H1 (cell line): ENCODE measurements around the gene MPP2. TPM values are rescaled to one million over a fixed set of nuclear protein-coding genes. Genes with fewer than 3 reads are reported as not detected.

ENCODE experiments used
- CTCF ChIA-PET: fragments of 300-600 bp; sonication (Branson Sonifier 250); formaldehyde crosslinking; loops from one replicate; lab custom pipeline; 2021; ENCODE audit not compliant: partially characterized antibody; lab: Charles Lee
- POLR2A ChIA-PET: fragments of 300-600 bp; sonication (Branson Sonifier 250); formaldehyde crosslinking; loops from one replicate; lab custom pipeline; 2021; ENCODE audit warnings: inconsistent platforms; ENCODE audit not compliant: partially characterized antibody; lab: Charles Lee
- DNase-seq, 2 experiments: peaks; one replicate each; pipeline versions ENCODE4 v3.0.0 to v3.0.0-alpha.2; 2010 to 2022; ENCODE audit warnings: low spot score in 2 of 2, low read depth in 1 of 2, mixed read lengths in 1 of 2
- FAIRE-seq: peaks from 2 replicates; lab custom pipeline; 2011; peaks lifted over from hg19 to GRCh38; lab: Jason Lieb, UNC
- H2AFZ ChIP-seq: 2 replicates; pipeline ENCODE4 v1.8.1; 2012; ENCODE audit warnings: low read length, inconsistent platforms
- H2AK5ac ChIP-seq: 2 replicates; pipeline ENCODE4 v1.6.1; 2013; ENCODE audit warnings: low read depth, low read length
- H2BK120ac ChIP-seq: replicated peaks from 2 replicates; pipeline ENCODE3; 2013; ENCODE audit warnings: low read depth, low read length, inconsistent platforms
- H2BK12ac ChIP-seq: 2 replicates; pipeline ENCODE4 v1.6.1; 2013; ENCODE audit warnings: low read depth, low read length
- H2BK15ac ChIP-seq: 2 replicates; pipeline ENCODE4 v1.6.1; 2013; ENCODE audit warnings: low read length
- H2BK20ac ChIP-seq: 2 replicates; pipeline ENCODE4 v1.6.1; 2013; ENCODE audit warnings: low read length
- H2BK5ac ChIP-seq: 2 replicates; pipeline ENCODE4 v1.6.1; 2013; ENCODE audit warnings: low read depth, low read length
- H3K14ac ChIP-seq: 2 replicates; pipeline ENCODE4 v1.6.1; 2013; ENCODE audit warnings: inconsistent platforms; ENCODE audit not compliant: insufficient read length
- H3K18ac ChIP-seq: 2 replicates; pipeline ENCODE4 v1.6.1; 2013; ENCODE audit warnings: low read length; ENCODE audit errors: extremely low read depth
- H3K23ac ChIP-seq: 2 replicates; pipeline ENCODE4 v1.6.1; 2013; ENCODE audit warnings: inconsistent platforms; ENCODE audit not compliant: insufficient read length
- H3K23me2 ChIP-seq: 2 replicates; pipeline ENCODE4 v1.6.1; 2013; ENCODE audit warnings: low read depth, low read length
- H3K27ac ChIP-seq: 2 replicates; pipeline ENCODE4 v1.6.1; 2011; ENCODE audit warnings: low read depth, low read length, inconsistent platforms
- H3K27me3 ChIP-seq, 4 experiments: replicated peaks in 1 of 4; 1 replicate in 1 of 4; 2 replicates in 3 of 4; pipeline versions ENCODE4 v1.6.1 to v1.8.1; 2011 to 2013; ENCODE audit warnings: low read length in 3 of 4, mild to moderate bottlenecking in 3 of 4, inconsistent platforms in 2 of 4, mixed read lengths in 2 of 4, moderate library complexity in 1 of 4; ENCODE audit not compliant: control insufficient read depth in 3 of 4, insufficient read depth in 3 of 4; ENCODE audit errors: extremely low read depth in 1 of 4
- H3K36me3 ChIP-seq, 4 experiments: 2 replicates each; pipeline versions ENCODE4 v1.6.1 to v1.8.1; 2011 to 2013; ENCODE audit warnings: mild to moderate bottlenecking in 4 of 4, low read length in 3 of 4, moderate library complexity in 2 of 4, control low read depth in 1 of 4, inconsistent platforms in 1 of 4; ENCODE audit not compliant: insufficient read depth in 4 of 4, control insufficient read depth in 2 of 4
- H3K4ac ChIP-seq: replicated peaks from 2 replicates; pipeline ENCODE3; 2013; ENCODE audit warnings: low read length, low read depth, mixed read lengths, inconsistent platforms; ENCODE audit not compliant: insufficient read length
- H3K4me1 ChIP-seq, 4 experiments: replicated peaks in 1 of 4; 1 replicate in 1 of 4; 2 replicates in 3 of 4; pipeline versions ENCODE4 v1.6.1 to v1.8.1; 2011 to 2013; ENCODE audit warnings: low read length in 3 of 4, inconsistent platforms in 2 of 4, mixed read lengths in 1 of 4; ENCODE audit not compliant: insufficient read depth in 4 of 4, control insufficient read depth in 3 of 4
- H3K4me2 ChIP-seq, 2 experiments: 2 replicates each; pipeline versions ENCODE4 v1.6.1 to v1.8.1; 2011 to 2013; ENCODE audit warnings: low read depth in 2 of 2, low read length in 2 of 2, control low read depth in 1 of 2, inconsistent platforms in 1 of 2, mild to moderate bottlenecking in 1 of 2; ENCODE audit not compliant: insufficient read depth in 1 of 2
- H3K4me3 ChIP-seq, 4 experiments: fragments of 200-600, 300-600 bp in 1 of 4; sonication (generic), shearing (Covaris generic), sonication (Bioruptor Twin) in 1 of 4; 2 replicates each; pipeline versions ENCODE4 v1.5.1 to v1.8.1; 2011 to 2016; ENCODE audit warnings: low read length in 4 of 4, low read depth in 3 of 4, control low read depth in 2 of 4, inconsistent platforms in 2 of 4, mild to moderate bottlenecking in 2 of 4, mixed read lengths in 1 of 4, moderate library complexity in 1 of 4; ENCODE audit not compliant: insufficient read depth in 2 of 4; ENCODE audit errors: extremely low read depth in 1 of 4
- H3K56ac ChIP-seq: replicated peaks from 2 replicates; pipeline ENCODE3; 2013; ENCODE audit warnings: low read depth, mild to moderate bottlenecking, mixed read lengths, low read length, inconsistent platforms; ENCODE audit not compliant: insufficient read length
- H3K79me1 ChIP-seq: 2 replicates; pipeline ENCODE4 v1.6.1; 2013; ENCODE audit warnings: low read depth, low read length, control low read depth
- H3K79me2 ChIP-seq, 2 experiments: 2 replicates each; pipeline versions ENCODE4 v1.6.1 to v1.8.1; 2012 to 2013; ENCODE audit warnings: low read length in 2 of 2, mild to moderate bottlenecking in 2 of 2, inconsistent platforms in 1 of 2; ENCODE audit not compliant: insufficient read depth in 2 of 2, control insufficient read depth in 1 of 2
- H3K9ac ChIP-seq, 4 experiments: replicated peaks in 1 of 4; 1 replicate in 1 of 4; 2 replicates in 3 of 4; pipeline versions ENCODE4 v1.6.1 to v1.8.1; 2011 to 2013; ENCODE audit warnings: low read depth in 3 of 4, low read length in 3 of 4, control low read depth in 2 of 4, mild to moderate bottlenecking in 2 of 4, moderate library complexity in 2 of 4, inconsistent platforms in 1 of 4; ENCODE audit errors: extremely low read depth in 1 of 4
- H3K9me3 ChIP-seq, 2 experiments: 2 replicates each; pipeline versions ENCODE4 v1.6.1 to v1.8.1; 2012 to 2013; ENCODE audit warnings: mild to moderate bottlenecking in 2 of 2, moderate library complexity in 2 of 2, control low read depth in 1 of 2, inconsistent platforms in 1 of 2, low read depth in 1 of 2, low read length in 1 of 2, mixed read lengths in 1 of 2; ENCODE audit not compliant: insufficient read depth in 2 of 2
- H4K20me1 ChIP-seq, 2 experiments: replicated peaks in 1 of 2; 2 replicates each; pipeline versions ENCODE3 to v1.8.1; 2011 to 2013; ENCODE audit warnings: inconsistent platforms in 2 of 2, low read length in 2 of 2, mild to moderate bottlenecking in 1 of 2; ENCODE audit not compliant: insufficient read depth in 2 of 2, control insufficient read depth in 1 of 2
- H4K5ac ChIP-seq: 2 replicates; pipeline ENCODE4 v1.6.1; 2013; ENCODE audit warnings: low read length, low read depth, mixed read lengths, inconsistent platforms; ENCODE audit not compliant: insufficient read length
- H4K8ac ChIP-seq: 2 replicates; pipeline ENCODE4 v1.8.0; 2013; ENCODE audit warnings: mild to moderate bottlenecking, moderate library complexity, low read length, inconsistent platforms; ENCODE audit not compliant: insufficient read depth; ENCODE audit errors: extremely low read depth
- H4K91ac ChIP-seq: replicated peaks from 2 replicates; pipeline ENCODE3; 2013; ENCODE audit warnings: low read length, mixed read lengths, inconsistent platforms; ENCODE audit not compliant: insufficient read length
- ASH2L ChIP-seq: fragments of 200-600, 300-600 bp; sonication (generic); IDR thresholded peaks from one replicate; pipeline ENCODE4 v1.7.1; 2017; ENCODE audit warnings: low read length
- CHD2 ChIP-seq: IDR thresholded peaks from 2 replicates; pipeline ENCODE4 v1.6.1; 2012; ENCODE audit warnings: low read length, improper control_type of control experiment
- CREB1 ChIP-seq: IDR thresholded peaks from 2 replicates; pipeline ENCODE4 v1.6.1; 2012; ENCODE audit warnings: inconsistent platforms
- EZH2 ChIP-seq: fragments of 200-600 bp; sonication (generic); IDR thresholded peaks from 2 replicates; pipeline ENCODE4 v1.7.1; 2012; ENCODE audit warnings: low read depth, mild to moderate bottlenecking, moderate library complexity, low read length, inconsistent platforms; ENCODE audit not compliant: severe bottlenecking
- KDM4A ChIP-seq: IDR thresholded peaks from one replicate; pipeline ENCODE4 v1.7.1; 2012; ENCODE audit warnings: low read depth, mild to moderate bottlenecking, moderate library complexity, low read length, inconsistent platforms; ENCODE audit not compliant: severe bottlenecking
- PHF8 ChIP-seq: fragments of 200-600 bp; sonication (generic); conservative IDR thresholded peaks from 2 replicates; pipeline ENCODE4 v1.7.1; 2012; ENCODE audit warnings: low read depth, mild to moderate bottlenecking, inconsistent platforms, low read length, moderate library complexity
- POU5F1 ChIP-seq: IDR thresholded peaks from 2 replicates; pipeline ENCODE4 v1.6.1; 2011; ENCODE audit warnings: low read depth, mild to moderate bottlenecking, low read length, moderate library complexity
- RBBP5 ChIP-seq: IDR thresholded peaks from 2 replicates; pipeline ENCODE4 v1.7.1; 2012; ENCODE audit warnings: low read depth, mild to moderate bottlenecking, inconsistent platforms, low read length, moderate library complexity, borderline replicate concordance
- TAF7 ChIP-seq: optimal IDR thresholded peaks from 2 replicates; pipeline ENCODE3; 2011; ENCODE audit warnings: low read depth, mild to moderate bottlenecking, inconsistent platforms, low read length, moderate library complexity, borderline replicate concordance
- TCF12 ChIP-seq: IDR thresholded peaks from 2 replicates; pipeline ENCODE4 v1.6.1; 2011; ENCODE audit warnings: low read depth, mild to moderate bottlenecking, low read length
- WGBS, 2 experiments: shearing (Covaris generic) in 1 of 2; methylation state at CpG; one replicate each; pipeline versions ENCODE4 v1.1.6 to v1.1.7; 2013 to 2015; ENCODE audit warnings: low lambda C conversion rate in 2 of 2, mixed read lengths in 2 of 2, inconsistent platforms in 1 of 2, low coverage in 1 of 2, missing lambda C conversion rate in 1 of 2; ENCODE audit not compliant: insufficient replicate concordance in 2 of 2, insufficient coverage in 1 of 2, insufficient read length in 1 of 2; ENCODE audit errors: extremely low coverage in 1 of 2, missing lambda C conversion rate in 1 of 2; 5-methylcytosine and 5-hydroxymethylcytosine counted together
- polyA plus RNA-seq, 7 experiments: library from polyadenylated mRNA; depleted of rRNA in 3 of 7; stranded (reverse) in 5 of 7; unstranded in 2 of 7; fragments of >200 nt in 5 of 7; fragments of 200-250 nt in 2 of 7; gene quantifications; 1 replicate in 5 of 7; 2 replicates in 1 of 7; 4 replicates in 1 of 7; pipeline versions ENCODE4 v1.2.1 to v1.2.3, GENCODE V29; 2011 to 2013; ENCODE audit warnings: missing spikeins in 2 of 7, mixed read lengths in 2 of 7
- total RNA-seq: library from RNA; stranded (reverse); fragmentation: NEBNext Ultra II Directional; extraction: Animal tissue kit (Norgen Biotek cat#: 25700); gene quantifications from 2 replicates; pipeline ENCODE4 v1.2.1, GENCODE V29; 2021

MPP2 gene
- total and polyA plus RNA-seq, 2 of the 8 experiments (the other 6 are each of a cell fraction or from before 2014, with no cell fraction given), result 30.9 to 34.1 TPM

DNA sequence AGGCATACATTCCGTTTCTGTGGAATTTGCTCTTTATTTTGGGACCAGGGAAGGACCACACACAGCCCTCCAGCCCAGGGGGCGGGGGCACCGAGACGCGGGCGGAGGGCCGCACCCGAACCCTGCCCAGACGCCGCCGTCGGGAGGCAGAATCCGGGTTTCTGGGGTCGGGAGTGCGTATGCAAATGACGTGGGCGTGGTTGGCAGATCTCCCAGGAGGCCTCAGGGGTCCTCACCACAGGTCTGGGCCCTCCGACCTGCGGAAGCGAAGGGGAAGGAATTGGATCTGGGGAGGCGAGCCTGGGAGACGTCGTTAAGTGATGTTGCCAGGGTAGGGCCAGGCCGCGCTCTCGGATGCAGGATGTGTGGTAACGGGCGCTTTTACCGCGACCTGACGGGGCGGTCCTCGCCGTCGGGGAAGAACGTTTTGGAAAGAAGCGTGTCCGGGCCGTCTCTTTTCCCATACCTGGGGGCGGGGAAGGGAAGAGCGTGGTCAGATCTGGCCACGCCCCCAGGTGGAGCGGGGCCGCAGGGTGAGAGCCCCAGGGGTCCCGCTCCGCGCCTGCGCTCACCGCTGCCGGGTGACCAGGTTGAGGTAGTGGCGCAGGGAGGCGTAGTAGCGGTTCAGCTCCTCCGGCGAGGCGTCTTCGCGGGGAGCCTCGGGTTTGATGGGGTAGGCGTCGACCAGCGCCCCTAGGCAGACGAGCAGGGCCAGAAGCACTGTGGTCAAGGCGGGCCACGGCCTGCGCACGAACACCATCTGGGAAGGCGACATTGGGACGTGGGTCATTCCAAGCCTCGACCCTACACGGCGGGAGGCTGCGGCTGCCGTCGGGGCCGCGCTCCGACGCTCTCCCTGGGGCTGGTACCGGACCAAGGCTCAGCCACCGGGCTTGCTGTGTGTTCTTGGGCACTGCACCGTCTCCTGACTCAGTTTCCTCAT, 45.7 kb upstream of the MPP2 start:
- peak; percentile 66 to 93 for DNase-seq
- Histone ChIP-seq H2AFZ (peak overlapping the region; percentile 85), H2AK5ac (peak overlapping the region; percentile 43; the same call in 1 of the 2 replicates), H3K79me1 (no peaks in the 10 kb centered on the region), H3K36me3 (no peaks in the 10 kb centered on the region), H3K4me2 (peak overlapping the region; percentile 86 to 90), H2BK15ac (peak overlapping the region; percentile 100), H3K4me1 (peaks cover 5 to 15% (median 12%) of the 10 kb centered on the region in 4 experiments), H3K56ac (peak overlapping the region; percentile 95), H4K5ac (peak overlapping the region; percentile 94), H3K4me3 (peak overlapping the region; percentile 61 to 73 (median 70)), H3K23me2 (peaks cover 16% of the 10 kb centered on the region), H2BK20ac (peak overlapping the region; percentile 80; the same call in 1 of the 2 replicates), H2BK120ac (peak overlapping the region; percentile 77), H4K20me1 (no peaks in the 10 kb centered on the region), H4K91ac (peak overlapping the region; percentile 99), H3K4ac (peak overlapping the region; percentile 76), H3K18ac (peak overlapping the region; percentile 92), H2BK12ac (peak overlapping the region; percentile 98), H3K79me2 (no peaks in the 10 kb centered on the region), H3K9ac (peak overlapping the region in 3 of 4 experiments; percentile 62 to 74 (median 69); a peak in 6 of 7 replicates), H3K27ac (peak overlapping the region; percentile 80), H3K27me3 (peaks cover 2 to 25% (median 18%) of the 10 kb centered on the region in 4 experiments; a peak in 6 of 7 replicates), H3K9me3 (no peaks in the 10 kb centered on the region), H3K14ac (peak overlapping the region; percentile 87), H4K8ac (peak overlapping the region; percentile 83), H3K23ac (no peak overlapping the region), H2BK5ac (peak overlapping the region; percentile 95; the same call in 1 of the 2 replicates)
- WGBS, 2 experiments, result 7% methylated on average over 64 of the region's 82 CpGs; no CpG with 5 or more reads in 1 of the 2 experiments
- POLR2A ChIA-PET, result interaction anchor here (0.7 to 1.7 kb wide), 5 partner anchors 10 to 56 kb away, joined by 3 to 10 read pairs (median 5); partner anchors contain the start of gene PPY
- CTCF ChIA-PET, result interaction anchor here (0.8 to 10.5 kb wide), 14 partner anchors 9 to 111 kb away, joined by 3 to 106 read pairs (median 5); partner anchors contain the start of gene PPY
- peak; percentile 19 for FAIRE-seq
- peak; percentile 83 for TF ChIP-seq ASH2L
- peak; percentile 86 for TF ChIP-seq KDM4A
- TF ChIP-seq RBBP5, result peak; percentile 71; the same call in 1 of the 2 replicates
- 0 out of 2 replicates have a peak, but pooled peaks have one; percentile 4 for TF ChIP-seq TCF12
- peak; percentile 45 for TF ChIP-seq TAF7
- peak; percentile 86 for TF ChIP-seq PHF8
- TF ChIP-seq EZH2, result no peak
- TF ChIP-seq POU5F1, result no peak
- 0 out of 2 replicates have a peak, but pooled peaks have one; percentile 9 for TF ChIP-seq CHD2
- peak; percentile 46; the same call in 1 of the 2 replicates for TF ChIP-seq CREB1
